ENCODE results near the gene GDE1.

GRCh38 chr16:19527161-19527560 is 5.3 kb upstream of the GDE1 start:
- TF ChIP-seq CREB5 (CRISPR knock-in tag; IDR thresholded peaks at IDR 0.05; ENCODE audit: low read depth) = no peak
- TF ChIP-seq PATZ1 (CRISPR knock-in tag; IDR thresholded peaks at IDR 0.05; ENCODE audit: borderline replicate concordance) = no peak
- TF ChIP-seq TSHZ2 (CRISPR knock-in tag; IDR thresholded peaks at IDR 0.05) = no peak
- no peak for TF ChIP-seq PPARA (CRISPR knock-in tag; IDR thresholded peaks at IDR 0.05; ENCODE audit: borderline replicate concordance)
- TF ChIP-seq RARB (CRISPR knock-in tag; IDR thresholded peaks at IDR 0.05) = no peak
- no peak for TF ChIP-seq CSRNP3 (CRISPR knock-in tag; IDR thresholded peaks at IDR 0.05)
- no peak for TF ChIP-seq OSR1 (CRISPR knock-in tag; IDR thresholded peaks at IDR 0.05)
- TF ChIP-seq ARNTL (CRISPR knock-in tag; IDR thresholded peaks at IDR 0.05; ENCODE audit: borderline replicate concordance, low read depth) = no peak
- TF ChIP-seq ISL1 (CRISPR knock-in tag; IDR thresholded peaks at IDR 0.05) = no peak
- TF ChIP-seq ZFP3 (CRISPR knock-in tag; IDR thresholded peaks at IDR 0.05) = no peak
- no peak for TF ChIP-seq CSDC2 (CRISPR knock-in tag; IDR thresholded peaks at IDR 0.05)
- no peak for TF ChIP-seq BACH2 (CRISPR knock-in tag; IDR thresholded peaks at IDR 0.05; ENCODE audit: borderline replicate concordance)

All from SK-N-SH treated with all-trans-retinoic acid at 6 μM for 48 hours (cell line).